Skeletal muscle satellite cell (primary cell): Measurements from ENCODE around the gene ADRM1.

Source experiments
- H3K27me3 ChIP-seq: 2 replicates; pipeline ENCODE4 v1.7.0; 2013; ENCODE audit warnings: low read length; ENCODE audit not compliant: control insufficient read depth, insufficient read depth
- H3K36me3 ChIP-seq: 2 replicates; pipeline ENCODE4 v1.7.0; 2013; ENCODE audit warnings: mild to moderate bottlenecking, control low read depth, low read length; ENCODE audit not compliant: insufficient read depth
- H3K4me1 ChIP-seq: 2 replicates; pipeline ENCODE4 v1.7.0; 2013; ENCODE audit warnings: low read length; ENCODE audit not compliant: control insufficient read depth, insufficient read depth
- H3K4me2 ChIP-seq: 2 replicates; pipeline ENCODE4 v1.7.0; 2013; ENCODE audit warnings: mild to moderate bottlenecking, low read length
- H3K4me3 ChIP-seq: 2 replicates; pipeline ENCODE4 v1.7.0; 2013; ENCODE audit warnings: low read length
- H3K9ac ChIP-seq: 2 replicates; pipeline ENCODE4 v1.7.0; 2013; ENCODE audit warnings: mild to moderate bottlenecking, low read depth, low read length, moderate library complexity
- H3K9me3 ChIP-seq: replicated peaks from 2 replicates; pipeline ENCODE4 v1.7.0; 2013; ENCODE audit warnings: mild to moderate bottlenecking, control low read depth, low read length

The ADRM1 gene

DNA sequence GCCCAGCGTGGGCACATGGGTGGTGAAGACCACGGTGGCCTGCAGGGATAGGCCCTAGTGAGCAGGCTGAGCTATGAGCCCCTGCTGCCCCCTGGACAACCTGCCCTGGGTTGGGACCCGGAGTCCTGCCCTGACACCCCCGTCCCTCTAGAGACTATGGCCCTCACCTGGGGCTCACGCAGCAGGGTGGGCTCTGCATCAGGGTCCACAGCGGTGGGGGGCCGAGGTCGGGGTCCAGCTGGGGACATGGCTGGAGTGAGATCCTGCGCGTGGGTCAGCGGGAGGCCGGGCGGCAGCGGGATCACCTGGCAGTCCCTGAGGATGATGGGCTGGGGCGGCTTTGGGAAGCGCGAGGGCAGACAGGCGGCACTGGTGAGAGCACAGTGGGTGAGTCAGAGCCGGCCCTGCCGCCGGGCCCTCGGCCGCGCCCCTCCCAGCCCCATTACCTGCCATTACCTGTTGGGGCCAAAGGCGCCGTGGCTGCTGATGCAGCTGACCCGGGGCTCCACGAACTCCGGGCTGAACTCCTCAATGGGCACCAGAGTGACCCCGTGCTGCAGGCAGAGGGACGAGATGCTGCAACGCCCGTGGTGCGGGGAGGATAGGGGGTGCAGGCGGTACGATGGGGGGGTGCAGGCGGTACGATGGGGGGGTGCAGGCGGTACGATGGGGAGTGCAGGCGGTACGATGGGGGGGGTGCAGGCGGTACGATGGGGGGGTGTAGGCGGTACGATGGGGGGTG, 27.9 kb downstream of the ADRM1 start:
- Histone ChIP-seq H3K4me3 (no peak overlapping the region), H3K9me3 (no peaks in the 10 kb centered on the region), H3K36me3 (peaks cover 8% of the 10 kb centered on the region), H3K4me1 (no peaks in the 10 kb centered on the region), H3K27me3 (no peaks in the 10 kb centered on the region), H3K9ac (no peak overlapping the region), H3K4me2 (no peak overlapping the region)

DNA sequence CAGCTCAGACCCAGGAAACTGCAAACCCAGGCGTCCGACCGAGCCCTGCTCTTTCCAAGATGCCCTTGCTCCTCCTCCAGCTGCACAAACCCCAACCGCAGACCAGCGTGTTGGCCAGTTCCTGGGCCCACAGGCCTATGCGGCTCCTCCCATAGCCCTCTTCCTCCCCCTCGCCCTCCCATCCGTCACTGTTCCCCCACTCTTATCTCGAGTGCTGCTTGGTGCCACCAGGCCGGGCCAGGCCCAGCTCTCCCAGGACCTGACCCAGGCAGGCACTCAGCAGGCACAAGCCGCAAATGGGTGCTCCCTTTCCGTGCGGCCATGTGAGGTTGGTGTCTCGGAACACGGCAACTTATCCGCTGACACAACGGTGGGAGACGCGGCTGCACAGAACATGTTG, 28.6 kb downstream of the ADRM1 start:
- no peak overlapping the region for H3K9ac ChIP-seq
- no peaks in the 10 kb centered on the region for H3K9me3 ChIP-seq
- peaks cover 7% of the 10 kb centered on the region for H3K36me3 ChIP-seq
- no peak overlapping the region for H3K4me2 ChIP-seq
- H3K4me1 ChIP-seq: no peaks in the 10 kb centered on the region
- H3K4me3 ChIP-seq: no peak overlapping the region
- H3K27me3 ChIP-seq: no peaks in the 10 kb centered on the region

DNA sequence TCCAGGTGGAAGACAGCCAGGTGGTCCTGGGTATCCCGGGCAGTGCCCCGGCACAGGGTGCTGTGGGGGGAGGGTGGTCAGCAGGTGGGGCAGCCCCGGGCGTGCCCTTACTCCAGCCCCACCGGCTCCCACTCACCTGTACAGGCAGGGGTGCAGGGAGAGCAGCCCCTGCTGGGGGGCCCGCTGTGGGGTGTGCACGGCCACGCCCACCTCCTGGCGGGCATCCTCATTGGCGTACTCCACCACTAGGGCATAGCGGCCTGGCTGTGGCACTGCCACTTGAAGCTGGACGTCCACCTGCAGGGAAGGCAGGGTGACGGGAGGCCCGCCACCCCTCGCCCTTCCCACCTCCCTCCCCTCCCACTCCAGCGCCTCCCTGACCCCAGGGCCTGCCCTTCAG, 29.6 kb downstream of the ADRM1 start:
- Histone ChIP-seq H3K4me2 (no peak overlapping the region), H3K4me1 (no peaks in the 10 kb centered on the region), H3K36me3 (peaks cover 13% of the 10 kb centered on the region), H3K9me3 (no peaks in the 10 kb centered on the region), H3K27me3 (no peaks in the 10 kb centered on the region), H3K9ac (no peak overlapping the region), H3K4me3 (no peak overlapping the region)

DNA sequence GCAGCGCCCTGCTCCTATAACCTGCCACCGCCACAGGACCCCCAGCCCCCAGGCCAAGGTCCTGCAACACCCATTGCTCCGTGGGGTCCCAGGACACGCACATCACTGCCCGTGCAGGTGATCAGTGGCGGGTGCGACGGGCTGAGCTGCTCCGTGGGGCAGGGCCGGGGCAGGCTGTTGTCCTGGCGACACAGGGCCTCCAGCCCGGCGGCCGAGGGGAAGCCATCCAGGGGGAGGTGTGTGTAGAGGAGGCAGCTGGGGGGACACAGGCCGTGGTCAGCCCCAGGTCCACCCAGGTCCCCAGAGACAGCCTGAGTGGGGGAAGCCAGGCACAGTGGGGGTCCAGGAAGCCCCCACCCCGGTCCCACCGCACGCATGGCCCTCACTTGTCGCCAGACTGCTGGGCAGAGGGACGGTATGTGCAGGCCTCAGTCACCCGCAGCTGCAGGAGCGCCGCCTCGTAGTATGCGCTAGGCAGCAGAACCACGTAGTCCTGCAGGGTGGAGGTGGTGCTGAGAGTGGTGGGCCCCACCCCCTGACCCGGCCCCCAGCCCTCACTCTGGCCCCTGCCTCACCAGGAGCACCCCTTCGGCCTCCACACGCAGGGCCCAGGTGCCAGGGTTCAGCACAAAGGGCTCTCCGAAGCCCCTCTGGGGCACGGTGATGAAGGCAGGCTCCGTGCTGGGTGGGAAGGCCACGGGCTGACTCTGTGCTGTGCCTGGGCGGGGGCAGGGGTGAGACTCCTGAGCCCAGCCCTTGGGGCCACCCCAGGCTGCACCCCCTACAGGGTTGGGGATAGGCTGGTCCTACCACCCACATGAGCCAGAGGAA, 30.4 kb downstream of the ADRM1 start:
- Histone ChIP-seq H3K4me2 (no peak overlapping the region), H3K9me3 (no peaks in the 10 kb centered on the region), H3K4me1 (no peaks in the 10 kb centered on the region), H3K9ac (no peak overlapping the region), H3K27me3 (no peaks in the 10 kb centered on the region), H3K4me3 (no peak overlapping the region), H3K36me3 (peaks cover 13% of the 10 kb centered on the region)

DNA sequence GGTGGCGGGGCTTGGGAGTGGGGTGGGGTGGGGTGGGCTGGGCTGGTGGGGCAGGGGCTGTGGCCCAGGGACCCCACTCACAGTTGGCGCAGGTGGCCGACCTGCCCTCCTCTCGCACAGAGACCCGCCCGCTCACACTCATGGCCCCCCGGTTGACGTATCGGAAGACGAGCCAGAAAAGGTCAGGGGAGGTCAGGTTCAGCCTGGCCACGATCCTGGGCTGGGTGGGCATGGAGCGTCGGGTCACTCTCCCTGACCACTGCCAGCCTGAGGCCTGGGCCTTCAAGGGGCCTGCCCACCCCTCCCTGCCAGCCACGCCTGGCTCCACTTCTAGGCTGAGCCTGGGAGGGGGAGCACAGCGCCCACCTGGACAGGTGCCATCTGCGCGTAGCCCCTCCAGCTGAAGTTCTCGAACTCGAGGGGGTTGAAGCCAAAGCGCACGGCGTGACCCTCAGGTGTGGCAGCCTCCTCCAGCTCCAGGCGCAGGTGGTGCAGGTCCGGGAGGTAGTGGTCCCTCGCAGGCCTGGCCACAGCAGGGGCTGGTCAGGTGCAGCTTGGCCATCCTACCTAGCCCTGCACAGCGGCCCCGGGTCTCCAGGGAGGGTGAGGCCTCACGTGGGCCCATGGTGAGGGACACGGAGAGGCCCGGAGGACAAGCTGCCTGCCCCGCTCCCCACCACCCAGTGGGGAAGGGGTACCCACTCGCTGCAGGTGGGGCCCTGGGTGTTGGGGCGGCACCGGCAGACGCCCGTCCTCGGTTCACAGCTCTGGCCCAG, 31.2 kb downstream of the ADRM1 start:
- no peak overlapping the region for H3K4me2 ChIP-seq
- H3K4me1 ChIP-seq: no peaks in the 10 kb centered on the region
- peaks cover 13% of the 10 kb centered on the region for H3K36me3 ChIP-seq
- H3K4me3 ChIP-seq: no peak overlapping the region
- H3K9me3 ChIP-seq: no peaks in the 10 kb centered on the region
- no peaks in the 10 kb centered on the region for H3K27me3 ChIP-seq
- H3K9ac ChIP-seq: no peak overlapping the region

DNA sequence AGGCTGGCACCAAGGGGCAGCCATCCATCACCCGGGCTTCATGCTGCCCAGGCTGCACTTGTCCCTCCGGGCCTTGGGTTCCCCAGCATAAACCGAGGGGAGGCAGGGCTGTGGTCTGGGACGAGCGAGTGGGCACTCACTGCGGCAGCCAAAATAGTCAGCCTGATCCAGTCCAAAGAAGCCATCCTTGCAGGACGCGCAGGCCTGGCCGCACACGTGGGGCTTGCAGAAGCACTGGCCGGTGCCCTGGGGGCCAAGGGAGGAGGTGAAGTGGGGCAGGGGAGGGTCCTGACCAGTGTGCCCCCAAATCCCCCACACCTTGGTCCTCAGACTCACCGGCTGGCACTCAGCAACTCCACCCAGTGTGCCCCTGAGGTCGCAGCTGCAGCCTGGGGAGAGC, 32.1 kb downstream of the ADRM1 start:
- Histone ChIP-seq H3K4me3 (no peak overlapping the region), H3K4me2 (no peak overlapping the region), H3K9ac (no peak overlapping the region), H3K27me3 (no peaks in the 10 kb centered on the region), H3K36me3 (peaks cover 12% of the 10 kb centered on the region), H3K9me3 (no peaks in the 10 kb centered on the region), H3K4me1 (no peaks in the 10 kb centered on the region)

DNA sequence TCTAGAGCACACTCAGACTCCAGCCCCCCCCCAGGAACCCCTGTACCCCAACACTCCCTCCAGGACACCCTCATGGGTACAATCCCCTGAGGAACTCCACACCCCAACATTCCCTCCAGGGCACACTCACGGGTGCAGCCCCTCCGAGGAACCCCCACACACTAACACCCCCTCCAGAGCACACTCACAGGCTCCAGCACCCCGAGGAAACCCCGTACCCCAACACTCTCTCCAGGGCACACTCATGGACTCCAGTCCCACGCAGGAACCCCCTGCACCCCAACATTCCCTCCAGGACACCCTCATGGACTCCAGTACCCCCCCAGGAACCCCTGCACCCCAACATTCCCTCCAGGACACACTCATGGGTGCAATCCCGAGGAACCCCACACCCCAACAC, 32.7 kb downstream of the ADRM1 start:
- H3K27me3 ChIP-seq: no peaks in the 10 kb centered on the region
- H3K4me2 ChIP-seq: no peak overlapping the region
- no peak overlapping the region for H3K9ac ChIP-seq
- no peaks in the 10 kb centered on the region for H3K9me3 ChIP-seq
- no peak overlapping the region for H3K4me3 ChIP-seq
- H3K4me1 ChIP-seq: no peaks in the 10 kb centered on the region
- H3K36me3 ChIP-seq: peaks cover 13% of the 10 kb centered on the region

DNA sequence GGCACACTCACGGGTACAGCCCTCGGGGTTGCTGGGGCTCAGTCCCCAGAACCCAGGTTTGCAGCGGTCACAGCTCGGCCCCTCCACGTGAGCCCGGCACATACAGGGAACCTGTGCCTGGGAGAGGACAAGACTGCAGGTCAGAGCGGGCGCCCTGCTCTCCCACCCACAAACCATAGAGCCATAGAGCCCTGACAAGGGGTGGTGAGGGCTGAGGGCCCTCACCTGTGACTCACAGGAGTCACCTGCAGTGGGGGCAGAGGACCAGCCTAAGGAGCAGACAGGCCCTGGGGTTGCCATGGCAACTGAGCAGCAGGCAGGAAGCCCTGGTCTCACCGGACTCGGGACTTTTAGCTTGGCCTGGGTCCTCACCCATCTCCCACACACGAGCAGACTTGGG, 33.5 kb downstream of the ADRM1 start:
- Histone ChIP-seq H3K4me3 (no peak overlapping the region), H3K9me3 (peaks cover 2% of the 10 kb centered on the region), H3K4me2 (no peak overlapping the region), H3K36me3 (peaks cover 15% of the 10 kb centered on the region), H3K27me3 (no peaks in the 10 kb centered on the region), H3K4me1 (no peaks in the 10 kb centered on the region), H3K9ac (no peak overlapping the region)

DNA sequence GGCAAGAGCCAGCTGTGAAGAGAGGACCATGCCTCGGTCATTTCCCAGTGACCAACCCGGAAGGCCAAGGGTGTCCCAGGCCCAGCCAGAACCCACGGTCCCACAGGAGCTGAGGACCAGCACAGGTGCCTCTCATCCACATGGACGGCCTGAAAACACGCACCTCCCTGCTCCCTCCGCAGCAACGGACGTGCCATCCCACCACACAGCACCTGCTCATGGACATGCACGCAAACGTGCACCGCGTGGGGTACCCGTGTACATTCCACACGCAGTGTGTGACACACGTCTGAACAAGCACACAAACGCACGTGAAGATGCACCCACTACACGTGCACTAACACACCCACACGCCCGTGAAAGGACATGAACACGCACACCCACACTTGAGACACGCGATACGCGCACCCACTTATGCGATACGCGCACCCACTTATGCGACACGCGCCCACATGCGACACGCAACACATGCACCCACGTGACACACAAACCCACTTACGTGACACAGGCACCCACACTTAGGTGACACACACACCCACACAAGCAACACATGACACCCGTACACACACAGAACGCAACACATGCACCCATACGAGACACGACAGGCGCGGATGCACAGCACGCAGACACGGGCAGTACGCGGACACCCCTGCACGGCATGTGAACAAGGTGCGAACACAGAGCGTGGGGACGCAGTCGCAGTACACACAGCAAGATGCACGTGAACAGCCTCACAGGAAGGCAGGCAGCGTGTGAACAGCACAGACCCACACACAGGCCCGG, 34.2 kb downstream of the ADRM1 start:
- Histone ChIP-seq H3K4me1 (no peaks in the 10 kb centered on the region), H3K4me2 (no peak overlapping the region), H3K4me3 (no peak overlapping the region), H3K9ac (no peak overlapping the region), H3K36me3 (peaks cover 17% of the 10 kb centered on the region), H3K27me3 (no peaks in the 10 kb centered on the region), H3K9me3 (peaks cover 3% of the 10 kb centered on the region)

DNA sequence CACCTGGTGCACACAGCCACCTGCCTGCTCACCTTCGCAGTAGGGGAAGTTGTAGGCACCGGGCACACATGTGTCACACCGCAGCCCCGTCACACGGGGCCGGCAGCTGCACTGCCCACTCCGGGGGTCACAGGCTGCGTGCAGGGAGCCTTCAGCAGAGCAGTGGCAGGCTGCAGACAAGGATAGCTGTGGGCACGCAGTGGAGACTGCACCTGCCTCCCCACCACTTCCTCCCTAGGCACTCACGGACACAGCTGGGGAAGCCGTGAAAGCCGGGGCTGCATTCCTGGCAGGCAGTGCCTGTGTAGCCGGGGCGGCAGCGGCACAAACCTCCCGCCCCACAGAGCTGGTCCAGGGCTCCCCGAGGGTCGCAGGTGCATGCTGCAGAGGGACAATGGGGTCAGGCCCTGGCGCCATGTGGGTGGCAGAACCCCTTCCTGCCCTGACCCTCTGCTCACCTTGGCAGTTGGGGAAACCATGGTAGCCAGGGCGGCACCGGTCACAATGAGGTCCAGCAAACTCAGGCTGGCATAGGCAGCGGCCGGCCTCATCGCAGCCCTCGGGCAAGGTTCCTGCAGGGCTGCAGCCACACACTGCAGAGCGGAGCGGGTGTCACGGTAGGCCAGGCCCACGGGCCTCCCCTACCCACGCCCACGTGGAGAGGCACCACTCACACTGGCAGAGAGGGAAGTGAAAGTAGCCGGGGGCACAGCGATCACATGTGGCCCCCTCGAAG, 34.9 kb downstream of the ADRM1 start:
- Histone ChIP-seq H3K9me3 (peaks cover 3% of the 10 kb centered on the region), H3K9ac (no peak overlapping the region), H3K4me1 (no peaks in the 10 kb centered on the region), H3K27me3 (no peaks in the 10 kb centered on the region), H3K4me3 (no peak overlapping the region), H3K4me2 (no peak overlapping the region), H3K36me3 (peaks cover 17% of the 10 kb centered on the region)
